MM.1S (cell line): ENCODE results near the gene SNX9.

Experiments used
- CTCF ChIP-seq: fragments of 300-600 bp; sonication (generic); IDR thresholded peaks from 2 replicates; pipeline ENCODE4 v1.5.1; 2016; ENCODE audit warnings: antibody characterized with exemption, low read length, mixed read lengths
- EZH2 ChIP-seq: fragments of 300-600 bp; sonication (generic); optimal IDR thresholded peaks from 2 replicates; pipeline ENCODE3; 2017; ENCODE audit warnings: low read depth, mild to moderate bottlenecking, antibody characterized with exemption, low read length, mixed read lengths
- EZH2phosphoT487 ChIP-seq: fragments of 300-600 bp; sonication (generic); IDR thresholded peaks from 2 replicates; pipeline ENCODE4 v1.6.1; 2018; ENCODE audit warnings: antibody characterized with exemption, low read length

- TF ChIP-seq CTCF = no peak
- no peak for TF ChIP-seq EZH2
- no peak for TF ChIP-seq EZH2phosphoT487
Observed at GRCh38 chr6:157987788-157988699, 165.0 kb downstream of the SNX9 start.
